Hepatocyte (in vitro differentiated cells): ENCODE data around the gene FAM110A. TPM values are rescaled to one million over a fixed set of nuclear protein-coding genes. Genes with fewer than 3 reads are reported as not detected.

Experiments
- DNase-seq: peaks from one replicate; pipeline ENCODE4 v3.0.0-alpha.2; 2016; ENCODE audit warnings: low spot score
- H2AFZ ChIP-seq: fragments of 200-600 bp; sonication (generic); 2 replicates; pipeline ENCODE4 v1.6.0; 2016; ENCODE audit warnings: antibody characterized with exemption, mild to moderate bottlenecking
- H3K27ac ChIP-seq: fragments of 200-600 bp; sonication (generic); 2 replicates; pipeline ENCODE4 v1.5.1; 2016; ENCODE audit warnings: mild to moderate bottlenecking
- H3K27me3 ChIP-seq: fragments of 200-600 bp; sonication (generic); 2 replicates; pipeline ENCODE4 v1.6.1; 2016
- H3K36me3 ChIP-seq: fragments of 200-600 bp; sonication (generic); replicated peaks from 2 replicates; pipeline ENCODE4 v1.5.1; 2016; ENCODE audit warnings: low read depth; ENCODE audit not compliant: insufficient read depth
- H3K4me1 ChIP-seq: fragments of 200-600 bp; sonication (generic); 2 replicates; pipeline ENCODE4 v1.5.1; 2016; ENCODE audit warnings: mild to moderate bottlenecking, moderate library complexity; ENCODE audit not compliant: insufficient read depth
- H3K4me2 ChIP-seq: fragments of 200-600 bp; sonication (generic); 2 replicates; pipeline ENCODE4 v1.6.0; 2016
- H3K4me3 ChIP-seq: fragments of 200-600 bp; sonication (generic); 2 replicates; pipeline ENCODE4 v1.5.1; 2016; ENCODE audit warnings: mild to moderate bottlenecking
- H3K79me2 ChIP-seq: fragments of 200-600 bp; sonication (generic); 2 replicates; pipeline ENCODE4 v1.6.0; 2017; ENCODE audit warnings: mild to moderate bottlenecking
- H3K9me2 ChIP-seq: fragments of 200-600 bp; sonication (generic); replicated peaks from 2 replicates; pipeline ENCODE4 v1.6.0; 2017; ENCODE audit warnings: mild to moderate bottlenecking; ENCODE audit not compliant: insufficient read depth
- H3K9me3 ChIP-seq: fragments of 200-600 bp; sonication (generic); 2 replicates; pipeline ENCODE4 v1.5.1; 2016; ENCODE audit warnings: low read depth, mild to moderate bottlenecking
- H4K20me1 ChIP-seq: fragments of 200-600 bp; sonication (generic); 2 replicates; pipeline ENCODE4 v1.6.0; 2016; ENCODE audit warnings: mild to moderate bottlenecking; ENCODE audit not compliant: insufficient read depth, poor library complexity, severe bottlenecking
- EZH2 ChIP-seq: fragments of 200-600 bp; sonication (generic); IDR thresholded peaks from 2 replicates; pipeline ENCODE4 v1.6.1; 2016; ENCODE audit warnings: antibody characterized with exemption, mild to moderate bottlenecking, borderline replicate concordance
- EZH2phosphoT487 ChIP-seq: fragments of 200-600 bp; sonication (generic); IDR thresholded peaks from one replicate; pipeline ENCODE4 v1.6.1; 2018; ENCODE audit warnings: antibody characterized with exemption, mild to moderate bottlenecking, low read depth, moderate library complexity; ENCODE audit not compliant: unreplicated experiment, severe bottlenecking
- WGBS: methylation state at CpG from one replicate; pipeline ENCODE4 v1.1.6; 2016; ENCODE audit warnings: low lambda C conversion rate; ENCODE audit errors: missing lambda C conversion rate; 5-methylcytosine and 5-hydroxymethylcytosine counted together
- polyA plus RNA-seq: library from polyadenylated mRNA; unstranded; fragments of >200 nt; fragmentation: Nextera tagmentation; extraction: Ambion mirVana; gene quantifications from 2 replicates; pipeline ENCODE4 v1.2.1, GENCODE V29; 2016
- total RNA-seq: library from RNA; depleted of rRNA; stranded (reverse); fragments of >200 nt; gene quantifications from 2 replicates; pipeline ENCODE4 v1.2.3, GENCODE V29; 2014
- TF ChIP-seq, protein P1 (sequence below): fragments of 200-600 bp; sonication (generic); IDR thresholded peaks from 2 replicates; pipeline ENCODE4 v1.5.1; 2016; ENCODE audit warnings: antibody characterized with exemption, mild to moderate bottlenecking; ENCODE audit not compliant: poor library complexity

Gene FAM110A
- total and polyA plus RNA-seq, 2 experiments from 2014 or later = 4.6 to 6.1 TPM

DNA sequence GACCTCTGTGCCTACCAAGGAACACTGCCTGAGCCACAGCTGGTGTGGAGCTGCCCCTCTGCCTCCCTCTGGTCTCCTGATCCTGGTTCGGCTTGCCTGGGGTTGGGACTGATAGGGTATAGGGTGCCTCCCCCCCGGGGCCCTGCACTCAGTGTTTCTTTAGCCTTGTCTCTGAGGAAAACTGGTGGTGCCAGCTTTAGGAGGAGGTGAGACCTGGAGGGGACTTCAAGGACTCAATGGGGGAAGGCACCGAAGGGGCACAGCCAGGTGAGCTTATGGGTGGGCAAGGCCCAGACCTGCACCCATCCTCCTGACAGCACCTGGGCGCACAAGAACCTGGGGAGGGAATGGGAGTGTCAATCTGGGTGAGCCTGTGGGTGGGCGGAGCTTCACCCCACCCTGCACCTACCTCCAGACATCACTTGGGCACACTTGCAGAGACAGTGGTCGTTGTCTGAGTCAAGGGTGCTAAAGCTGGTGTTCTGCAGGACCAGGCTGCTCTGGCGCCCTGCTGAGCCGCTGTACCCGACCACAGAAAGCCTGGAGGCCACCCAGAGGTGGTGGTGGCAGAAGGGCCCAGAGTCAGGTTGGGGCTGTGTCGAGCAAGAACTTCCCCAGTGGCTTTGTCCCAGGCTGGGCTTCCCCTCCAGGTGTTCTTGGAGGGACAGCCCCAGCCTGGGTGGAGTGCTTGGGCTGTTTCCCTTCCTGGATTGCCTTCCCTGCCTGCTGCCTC lies 40.5 kb downstream of the FAM110A start:
- no peak for DNase-seq
- H3K4me3 ChIP-seq = no peak overlapping the region
- H4K20me1 ChIP-seq = no peaks in the 10 kb centered on the region
- H3K27me3 ChIP-seq = no peaks in the 10 kb centered on the region
- no peaks in the 10 kb centered on the region for H3K36me3 ChIP-seq
- TF ChIP-seq, protein P1, sequence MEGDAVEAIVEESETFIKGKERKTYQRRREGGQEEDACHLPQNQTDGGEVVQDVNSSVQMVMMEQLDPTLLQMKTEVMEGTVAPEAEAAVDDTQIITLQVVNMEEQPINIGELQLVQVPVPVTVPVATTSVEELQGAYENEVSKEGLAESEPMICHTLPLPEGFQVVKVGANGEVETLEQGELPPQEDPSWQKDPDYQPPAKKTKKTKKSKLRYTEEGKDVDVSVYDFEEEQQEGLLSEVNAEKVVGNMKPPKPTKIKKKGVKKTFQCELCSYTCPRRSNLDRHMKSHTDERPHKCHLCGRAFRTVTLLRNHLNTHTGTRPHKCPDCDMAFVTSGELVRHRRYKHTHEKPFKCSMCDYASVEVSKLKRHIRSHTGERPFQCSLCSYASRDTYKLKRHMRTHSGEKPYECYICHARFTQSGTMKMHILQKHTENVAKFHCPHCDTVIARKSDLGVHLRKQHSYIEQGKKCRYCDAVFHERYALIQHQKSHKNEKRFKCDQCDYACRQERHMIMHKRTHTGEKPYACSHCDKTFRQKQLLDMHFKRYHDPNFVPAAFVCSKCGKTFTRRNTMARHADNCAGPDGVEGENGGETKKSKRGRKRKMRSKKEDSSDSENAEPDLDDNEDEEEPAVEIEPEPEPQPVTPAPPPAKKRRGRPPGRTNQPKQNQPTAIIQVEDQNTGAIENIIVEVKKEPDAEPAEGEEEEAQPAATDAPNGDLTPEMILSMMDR = no peak
- TF ChIP-seq EZH2 = no peak
- no peaks in the 10 kb centered on the region for H3K79me2 ChIP-seq
- H3K4me2 ChIP-seq = no peak overlapping the region
- WGBS = 77% methylated on average over 10 of the region's 10 CpGs
- no peak overlapping the region for H3K27ac ChIP-seq
- H3K9me2 ChIP-seq = no peaks in the 10 kb centered on the region
- no peaks in the 10 kb centered on the region for H3K4me1 ChIP-seq
- no peaks in the 10 kb centered on the region for H3K9me3 ChIP-seq
- no peak overlapping the region for H2AFZ ChIP-seq

DNA sequence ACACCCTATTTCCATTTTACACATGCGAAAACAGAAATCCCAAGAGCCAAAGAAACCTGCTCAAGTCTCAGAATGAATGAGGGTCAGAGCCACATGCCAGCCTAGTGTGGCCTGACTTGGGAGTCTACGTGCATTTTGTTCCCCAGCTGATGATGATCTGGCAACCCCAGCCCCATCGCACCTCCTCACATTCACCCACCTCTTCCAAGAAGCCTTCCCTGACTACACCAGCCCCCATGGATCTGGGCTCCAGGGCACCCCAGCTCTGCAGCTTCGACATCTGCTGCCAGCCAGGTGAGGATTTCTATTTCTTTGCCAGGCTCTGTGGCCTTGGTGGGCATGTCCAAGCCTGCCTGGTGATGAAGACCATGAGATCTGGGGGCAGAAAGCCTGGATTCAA lies 41.6 kb downstream of the FAM110A start:
- Histone ChIP-seq H4K20me1 (no peaks in the 10 kb centered on the region), H3K36me3 (no peaks in the 10 kb centered on the region), H3K4me3 (no peak overlapping the region), H3K9me2 (no peaks in the 10 kb centered on the region), H3K9me3 (no peaks in the 10 kb centered on the region), H3K27me3 (no peaks in the 10 kb centered on the region), H3K4me2 (no peak overlapping the region), H3K4me1 (no peaks in the 10 kb centered on the region), H3K79me2 (no peaks in the 10 kb centered on the region), H3K27ac (no peak overlapping the region), H2AFZ (no peak overlapping the region)
- 85% methylated on average over 4 of the region's 4 CpGs for WGBS
- no peak for DNase-seq
- TF ChIP-seq EZH2phosphoT487 (no peak), EZH2 (no peak)
- TF ChIP-seq, protein P1 = no peak

DNA sequence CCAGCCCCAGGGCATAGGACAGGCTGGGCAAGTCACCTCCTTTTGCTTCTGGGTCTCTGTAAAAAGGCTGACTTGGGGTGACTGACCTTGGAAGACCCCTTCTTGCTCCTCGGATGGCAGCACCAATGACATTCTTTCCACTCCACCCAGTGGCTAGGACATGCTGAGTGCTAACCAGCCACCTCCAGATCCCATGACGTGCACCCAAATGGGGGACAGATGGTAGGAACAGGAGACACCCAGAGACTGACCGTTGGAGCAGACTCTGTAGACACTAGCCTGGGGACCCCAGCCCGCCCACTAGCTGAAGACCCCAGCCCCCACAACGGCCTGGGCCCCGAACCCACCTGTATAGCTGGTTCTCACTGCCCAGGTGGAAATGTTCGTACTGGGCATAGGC lies 44.3 kb downstream of the FAM110A start:
- no peak for DNase-seq
- H2AFZ ChIP-seq = no peak overlapping the region
- H3K9me3 ChIP-seq = no peaks in the 10 kb centered on the region
- no peak overlapping the region for H3K4me3 ChIP-seq
- no peaks in the 10 kb centered on the region for H3K36me3 ChIP-seq
- H3K9me2 ChIP-seq = no peaks in the 10 kb centered on the region
- H3K4me1 ChIP-seq = no peaks in the 10 kb centered on the region
- no peaks in the 10 kb centered on the region for H4K20me1 ChIP-seq
- H3K4me2 ChIP-seq = no peak overlapping the region
- no peak overlapping the region for H3K27ac ChIP-seq
- no peaks in the 10 kb centered on the region for H3K27me3 ChIP-seq
- 80% methylated on average over 7 of the region's 7 CpGs for WGBS
- no peaks in the 10 kb centered on the region for H3K79me2 ChIP-seq
- no peak for TF ChIP-seq EZH2phosphoT487
- TF ChIP-seq, protein P1 = no peak
- no peak for TF ChIP-seq EZH2
